GM12875 (cell line): ENCODE results near the gene SPG11.
"Not testable (repeated sequence)": the region's sequence is repeated elsewhere in the genome, so short reads cannot be mapped to it uniquely, and the experiment has no call there.

Experiments
- H3K4me3 ChIP-seq: one replicate; pipeline ENCODE4 v1.5.1; 2011; ENCODE audit warnings: low read depth, low read length, control low read depth
- TF ChIP-seq, protein P1 (sequence below): IDR thresholded peaks from 2 replicates; pipeline ENCODE4 v1.5.1; 2011; ENCODE audit warnings: low read depth, mild to moderate bottlenecking, control low read depth, inconsistent platforms, low read length, moderate library complexity, borderline replicate concordance; ENCODE audit not compliant: insufficient read depth

SPG11 gene

DNA sequence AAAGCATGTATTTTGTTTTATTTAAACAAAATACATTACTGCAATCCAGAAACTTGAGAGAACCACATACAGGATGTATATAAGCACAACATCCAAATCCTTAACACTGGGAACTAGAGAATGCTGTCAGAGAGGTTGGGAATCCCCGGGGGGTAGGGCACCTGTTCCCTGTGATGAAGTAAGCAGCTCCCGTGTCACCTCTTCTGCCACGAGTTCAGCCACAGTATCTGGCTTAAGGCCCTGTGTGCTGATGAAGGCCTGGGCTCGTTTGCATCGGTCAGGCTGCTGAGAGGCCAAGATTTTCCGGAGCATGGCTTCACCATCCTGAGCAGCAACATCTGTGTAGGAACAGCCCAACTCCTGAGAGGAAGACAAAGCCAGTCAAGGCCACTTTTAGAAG is 90.1 kb downstream of the SPG11 start:
- TF ChIP-seq, protein P1, sequence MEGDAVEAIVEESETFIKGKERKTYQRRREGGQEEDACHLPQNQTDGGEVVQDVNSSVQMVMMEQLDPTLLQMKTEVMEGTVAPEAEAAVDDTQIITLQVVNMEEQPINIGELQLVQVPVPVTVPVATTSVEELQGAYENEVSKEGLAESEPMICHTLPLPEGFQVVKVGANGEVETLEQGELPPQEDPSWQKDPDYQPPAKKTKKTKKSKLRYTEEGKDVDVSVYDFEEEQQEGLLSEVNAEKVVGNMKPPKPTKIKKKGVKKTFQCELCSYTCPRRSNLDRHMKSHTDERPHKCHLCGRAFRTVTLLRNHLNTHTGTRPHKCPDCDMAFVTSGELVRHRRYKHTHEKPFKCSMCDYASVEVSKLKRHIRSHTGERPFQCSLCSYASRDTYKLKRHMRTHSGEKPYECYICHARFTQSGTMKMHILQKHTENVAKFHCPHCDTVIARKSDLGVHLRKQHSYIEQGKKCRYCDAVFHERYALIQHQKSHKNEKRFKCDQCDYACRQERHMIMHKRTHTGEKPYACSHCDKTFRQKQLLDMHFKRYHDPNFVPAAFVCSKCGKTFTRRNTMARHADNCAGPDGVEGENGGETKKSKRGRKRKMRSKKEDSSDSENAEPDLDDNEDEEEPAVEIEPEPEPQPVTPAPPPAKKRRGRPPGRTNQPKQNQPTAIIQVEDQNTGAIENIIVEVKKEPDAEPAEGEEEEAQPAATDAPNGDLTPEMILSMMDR, result no peak
- no peak overlapping the region for H3K4me3 ChIP-seq

DNA sequence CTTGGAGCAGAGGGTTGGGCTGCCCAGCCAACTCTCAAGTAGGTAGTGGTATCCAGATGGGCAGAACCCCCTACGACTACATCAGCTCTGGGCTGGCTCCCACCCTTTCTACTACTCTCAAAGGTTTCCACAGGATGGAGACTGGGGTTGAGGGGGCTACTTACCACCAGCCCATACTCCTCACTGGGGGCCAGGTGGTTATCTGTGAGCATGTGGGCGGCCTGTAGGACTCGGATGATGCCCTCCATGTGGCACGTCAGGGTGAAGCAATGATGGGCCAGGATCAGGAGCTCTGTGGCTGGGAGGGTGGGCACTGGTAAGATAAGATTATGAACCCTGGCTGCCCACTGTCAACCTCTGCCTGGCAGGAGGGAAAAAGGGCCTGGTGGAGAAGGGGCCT is 93.1 kb downstream of the SPG11 start:
- TF ChIP-seq, protein P1, result no peak
- no peak overlapping the region for H3K4me3 ChIP-seq

DNA sequence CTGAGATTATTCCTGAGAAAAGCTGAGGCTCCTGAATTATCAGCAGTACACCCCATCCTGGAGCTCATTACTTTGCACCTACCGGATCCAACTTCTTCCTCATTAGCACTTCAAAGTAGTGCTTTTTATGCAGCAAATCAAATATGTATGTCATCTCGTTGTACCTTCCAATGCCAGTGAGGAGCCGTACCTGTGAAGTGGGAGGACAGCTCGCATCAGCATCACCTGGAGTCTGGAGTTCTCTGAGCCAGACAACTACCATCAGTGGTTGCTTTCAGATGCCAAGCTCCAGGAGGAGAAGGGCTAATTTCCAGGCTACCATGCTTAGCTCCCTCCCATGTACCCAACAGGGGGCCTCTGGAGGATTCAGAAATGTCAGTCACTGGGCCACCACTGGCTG is 94.1 kb downstream of the SPG11 start:
- H3K4me3 ChIP-seq, result no peak overlapping the region
- TF ChIP-seq, protein P1, result no peak

DNA sequence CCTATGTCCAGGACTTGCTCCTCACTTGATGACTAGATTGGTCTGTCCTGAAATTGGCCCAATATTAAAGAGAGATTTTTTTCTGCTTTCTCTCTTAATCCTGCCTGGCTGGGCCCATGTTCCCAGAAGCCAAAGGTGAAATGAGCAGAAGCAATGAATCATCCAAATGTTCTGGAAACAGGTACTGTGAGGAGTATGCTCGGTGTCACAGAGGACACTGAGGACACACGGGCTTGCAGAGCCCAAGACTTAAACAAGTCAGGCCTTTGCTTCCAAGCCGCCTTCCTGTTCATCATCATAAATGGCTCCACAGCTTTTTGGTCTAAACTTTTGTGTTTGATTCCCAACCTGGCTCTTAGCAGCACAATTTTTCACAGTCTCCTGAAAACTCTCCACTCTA is 95.1 kb downstream of the SPG11 start:
- H3K4me3 ChIP-seq, result no peak overlapping the region
- TF ChIP-seq, protein P1, result no peak

DNA sequence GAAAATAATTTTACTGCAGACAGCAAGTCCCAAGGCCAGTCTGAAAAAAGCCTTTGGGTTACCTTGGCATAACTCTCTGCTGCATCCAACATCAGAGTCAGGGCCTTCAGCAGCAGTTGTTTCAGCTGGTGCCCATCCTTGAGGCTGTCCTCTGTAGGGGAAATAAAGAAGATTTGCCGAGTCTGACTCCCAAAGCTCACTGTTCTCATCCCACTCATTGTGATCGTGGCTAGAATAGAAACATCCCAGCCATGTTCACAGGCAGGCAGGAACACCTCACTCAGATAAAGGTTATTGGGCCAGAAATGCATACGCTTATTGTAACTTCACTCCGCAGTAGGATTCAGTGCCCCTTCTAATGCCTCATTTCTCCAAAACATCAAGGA is 97.3 kb downstream of the SPG11 start:
- no peak overlapping the region for H3K4me3 ChIP-seq
- TF ChIP-seq, protein P1, result no peak

DNA sequence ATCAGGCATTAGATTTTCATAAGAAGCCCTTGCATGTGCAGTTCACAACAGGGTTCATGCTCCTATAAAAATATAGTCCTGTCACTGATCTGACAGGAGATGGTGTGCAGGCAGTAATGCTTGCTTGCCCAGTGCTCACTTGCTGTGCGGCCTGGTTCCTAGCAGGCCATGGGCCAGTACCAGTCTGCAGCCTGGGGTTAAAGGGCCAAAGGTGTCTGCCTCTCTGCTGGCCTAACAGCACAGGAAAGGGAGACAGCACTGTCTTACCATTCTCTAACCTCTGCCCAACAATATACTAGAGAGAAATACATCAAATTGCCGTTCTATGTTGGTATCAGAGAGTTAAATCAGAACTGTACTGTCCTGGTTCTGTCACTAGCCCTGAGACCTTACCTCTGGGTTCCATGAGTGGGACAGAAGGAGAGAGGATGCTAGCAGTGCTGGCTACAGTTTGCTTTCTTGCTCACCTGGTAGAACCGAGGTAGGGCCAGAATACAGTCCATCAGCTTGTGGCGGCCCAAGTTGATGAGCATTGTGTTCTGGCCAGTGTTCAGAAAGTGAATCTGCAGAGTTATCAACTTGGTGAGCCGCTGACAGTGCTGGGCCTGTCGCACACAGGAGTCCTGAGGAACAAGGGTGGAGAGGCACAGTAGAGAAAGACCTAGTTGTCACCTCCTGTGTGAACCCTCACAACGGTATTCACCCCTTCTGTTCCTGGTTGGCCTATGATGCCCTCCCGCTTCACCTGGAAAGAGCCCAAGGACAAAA is 97.9 kb downstream of the SPG11 start:
- H3K4me3 ChIP-seq, result no peak overlapping the region
- TF ChIP-seq, protein P1, result no peak

DNA sequence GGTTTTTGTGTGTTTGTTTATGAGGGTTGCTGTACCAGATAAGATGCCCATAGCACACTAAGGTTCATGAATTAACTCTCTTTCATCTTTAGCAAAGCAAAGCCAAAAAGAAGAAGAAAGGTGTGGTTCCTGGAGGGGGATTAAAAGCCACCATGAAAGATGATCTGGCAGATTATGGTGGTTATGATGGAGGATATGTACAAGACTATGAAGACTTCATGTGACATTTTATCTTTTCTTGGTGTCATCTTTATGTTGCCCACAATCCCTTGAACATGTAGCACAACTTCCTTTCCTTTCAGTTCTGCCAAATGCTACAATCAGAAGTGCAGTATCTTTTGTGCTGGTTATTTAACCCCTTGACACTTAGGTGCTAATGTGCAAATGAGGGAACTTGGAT is 102.5 kb downstream of the SPG11 start:
- H3K4me3 ChIP-seq, result not testable (repeated sequence)
